ENCODE measurements around the gene SPANXC.
"Not testable (repeated sequence)": the region's sequence is repeated elsewhere in the genome, so short reads cannot be mapped to it uniquely, and the experiment has no call there.

SPANXC gene, protein sequence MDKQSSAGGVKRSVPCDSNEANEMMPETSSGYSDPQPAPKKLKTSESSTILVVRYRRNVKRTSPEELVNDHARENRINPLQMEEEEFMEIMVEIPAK

DNA sequence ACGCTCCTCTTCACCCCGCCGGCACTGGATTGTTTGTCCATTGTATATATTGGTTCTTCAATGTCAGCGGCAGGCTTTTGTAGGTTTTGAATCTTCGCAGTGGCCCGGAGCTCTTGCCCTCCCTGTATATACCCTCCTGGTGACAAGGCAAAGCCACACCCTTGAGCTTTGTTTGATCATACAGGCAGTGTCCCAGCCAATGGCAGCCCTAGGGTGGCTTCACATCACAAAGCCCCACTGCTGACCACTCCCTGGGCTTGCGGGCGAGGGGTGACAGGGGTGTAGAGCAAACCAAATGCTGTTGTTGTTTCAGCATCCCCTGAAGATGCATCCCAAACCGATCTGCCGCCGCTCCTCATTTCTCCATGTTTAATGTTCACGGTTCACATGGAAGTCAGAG lies at the start of gene SPANXC:
SPANXC (minus strand) TSS at position 101 of the 400 bp plus-strand sequence; CDS start at position 41, 60 bp downstream.
- DNase-seq = not testable (repeated sequence)

DNA sequence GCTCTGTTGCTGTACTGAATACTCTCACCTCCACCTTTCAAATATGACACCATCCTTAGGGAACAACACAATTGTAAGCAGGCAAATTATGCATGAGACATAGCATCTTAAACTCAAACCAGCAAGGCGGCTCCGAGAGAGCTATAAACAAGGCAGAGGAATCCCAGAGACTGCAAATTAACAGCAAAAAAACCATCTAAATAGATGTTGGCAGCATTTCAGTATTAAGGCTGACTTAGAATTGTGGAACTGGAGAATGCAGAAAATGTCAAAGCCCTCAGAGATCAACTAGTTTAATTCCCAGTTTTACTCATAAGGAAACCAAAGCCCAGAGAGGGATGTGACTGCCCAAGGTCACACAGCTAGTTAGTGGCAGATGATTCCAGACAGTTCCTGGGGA lies 37.2 kb upstream of the SPANXC start:
- DNase-seq = no peak

DNA sequence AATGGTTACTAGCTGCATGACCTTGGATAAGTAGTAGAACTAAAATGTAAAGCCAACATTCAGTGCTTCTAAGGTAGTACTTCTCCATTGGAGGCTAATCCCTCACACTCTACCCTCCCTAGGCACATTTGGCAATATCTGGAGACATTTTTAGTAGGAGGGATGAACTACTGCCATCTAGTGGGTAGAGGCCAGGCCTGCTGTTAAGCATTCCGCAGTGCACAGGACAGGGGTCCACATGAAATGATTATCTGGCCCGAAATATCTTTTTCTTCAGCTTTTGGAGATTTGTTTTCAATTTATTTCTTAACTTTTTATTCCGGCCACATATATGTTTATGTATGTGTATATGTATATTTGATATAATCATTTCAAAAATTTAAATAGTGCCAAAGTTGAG lies 36.0 kb upstream of the SPANXC start:
- peak; percentile 15 for DNase-seq

DNA sequence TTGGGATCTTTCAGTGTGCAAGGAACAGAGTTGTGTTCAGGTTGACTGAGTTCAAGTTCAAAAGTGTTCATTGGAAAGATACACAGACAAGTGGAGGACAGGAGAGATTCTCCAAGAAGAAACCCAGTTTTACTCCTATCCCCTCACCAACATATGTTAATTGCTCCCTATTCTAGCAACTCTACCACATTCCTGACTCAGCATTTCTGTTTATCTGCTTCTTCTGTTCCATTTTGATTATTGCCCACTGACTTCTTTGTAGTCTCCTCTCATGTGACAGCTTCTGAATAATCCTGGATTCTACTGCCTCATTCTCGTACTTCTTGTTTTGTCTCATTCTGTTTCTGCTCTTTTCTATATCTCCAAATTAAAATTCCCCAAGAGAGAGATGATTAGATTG lies 15.8 kb upstream of the SPANXC start:
- no peak for DNase-seq

DNA sequence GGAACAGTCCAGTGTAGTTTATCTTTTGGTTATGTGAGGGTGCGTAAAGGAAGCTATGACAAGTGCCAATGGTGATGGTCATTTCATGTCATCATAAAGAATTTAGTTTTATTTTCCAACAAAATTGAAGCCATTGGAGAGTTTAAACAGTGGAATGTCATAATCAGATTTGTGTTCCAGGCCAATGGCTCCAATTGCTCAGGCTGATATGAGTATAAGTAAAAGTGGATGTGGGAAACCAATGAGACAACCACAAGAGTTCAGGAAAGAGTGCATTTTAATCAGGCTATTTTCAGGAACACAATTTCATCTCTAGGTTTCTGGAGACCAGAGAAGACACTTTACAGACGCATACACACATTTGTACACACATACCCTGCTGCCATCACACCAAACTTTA lies 20.7 kb downstream of the SPANXC start:
- DNase-seq = no peak

DNA sequence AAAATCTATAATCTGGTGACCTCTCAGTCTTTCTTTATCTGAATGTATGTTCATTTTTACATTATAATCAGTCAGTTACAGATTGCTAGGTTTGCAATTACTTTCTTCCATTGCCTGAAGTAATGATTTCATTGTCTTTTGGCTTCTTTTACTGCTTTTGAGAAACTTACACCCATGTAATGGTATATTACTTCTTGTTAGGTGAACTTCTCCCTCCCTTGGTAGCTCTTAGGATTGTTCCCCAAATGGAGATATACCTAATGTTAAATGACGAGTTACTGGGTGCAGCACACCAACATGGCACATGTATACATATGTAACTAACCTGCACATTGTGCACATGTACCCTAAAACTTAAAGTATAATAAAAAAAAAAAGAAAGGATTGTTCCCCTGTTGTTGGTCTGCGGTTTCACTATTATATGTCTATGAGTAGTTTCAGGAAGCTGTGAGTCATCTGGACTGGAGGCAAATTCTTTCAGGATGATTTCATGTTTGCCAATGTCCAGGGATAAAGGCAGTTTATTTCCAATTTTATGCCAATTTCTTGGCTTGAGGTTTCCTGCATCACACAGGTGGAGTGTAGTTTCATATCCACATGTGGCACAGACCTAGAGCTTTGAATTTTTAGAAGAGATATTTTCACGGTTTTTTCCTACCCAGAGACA lies 21.8 kb downstream of the SPANXC start:
- no peak for DNase-seq

DNA sequence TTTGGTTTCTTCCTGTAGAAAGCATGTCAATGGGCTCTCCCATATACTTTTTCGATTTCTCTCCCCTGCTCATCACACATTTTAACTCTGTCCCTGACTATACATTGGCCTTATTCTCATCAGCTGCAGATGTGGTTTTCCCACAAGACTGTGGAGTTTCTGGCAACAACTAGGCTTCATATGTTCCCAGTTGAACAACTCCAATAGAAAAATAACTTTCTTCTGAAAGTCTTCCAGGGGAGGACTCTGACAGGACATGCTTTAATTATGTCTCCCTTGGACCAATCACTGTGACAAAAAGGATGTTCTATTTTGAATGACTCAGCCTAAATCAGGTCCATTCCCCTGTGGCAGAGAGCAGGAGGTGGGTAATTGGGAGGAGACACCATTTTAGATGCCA lies 28.1 kb downstream of the SPANXC start:
- DNase-seq = no peak

DNA sequence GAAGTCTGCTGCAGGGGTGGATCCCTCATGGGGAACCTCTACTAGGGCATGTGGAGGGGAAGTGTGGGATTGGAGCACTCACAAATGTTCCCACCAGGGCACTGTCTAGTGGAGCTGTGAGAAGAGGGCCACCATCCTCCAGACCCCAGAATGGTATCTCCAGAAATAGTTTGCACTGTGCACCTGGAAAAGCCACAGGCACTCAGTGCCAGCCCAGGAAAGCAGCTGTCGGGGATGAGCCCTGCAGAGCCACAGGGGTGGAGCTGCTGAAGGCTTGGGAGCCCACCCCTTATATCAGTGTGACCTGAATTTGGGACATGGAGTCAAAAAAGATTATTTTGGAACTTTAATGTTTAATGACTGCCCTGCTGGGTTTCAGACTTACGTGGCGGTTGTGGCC lies 40.4 kb downstream of the SPANXC start:
- DNase-seq = no peak
